ENCODE data around the gene PCGF3.
A peak's percentile ranks its signal among the peaks of the same experiment; 100 is the strongest.
"Not testable (repeated sequence)": the region's sequence is repeated elsewhere in the genome, so short reads cannot be mapped to it uniquely, and the experiment has no call there.

PCGF3 gene

GRCh38 chr4:776743-777441, 71.3 kb downstream of the PCGF3 start:
- Histone ChIP-seq H3K27me3 (ENCODE audit: control insufficient read depth, insufficient read depth, low read length) (no peaks in the 10 kb centered on the region), H3K36me3 (ENCODE audit: control insufficient read depth, insufficient read depth, low read length) (no peaks in the 10 kb centered on the region), H3K4me2 (ENCODE audit: low read length) (no peak overlapping the region), H3K79me2 (peaks cover 61% of the 10 kb centered on the region), H3K9me3 (ENCODE audit: control insufficient read depth, low read length) (no peaks in the 10 kb centered on the region), H3K9ac (no peak overlapping the region), H3K4me1 (peaks cover 5% of the 10 kb centered on the region), H3K27ac (no peak overlapping the region), H2AFZ (no peak overlapping the region), H3K4me3 (ENCODE audit: low read depth, low read length) (no peak overlapping the region)
- TF ChIP-seq CTCF (IDR thresholded peaks at IDR 0.05), result no peak

- Histone ChIP-seq H3K9me3 (ENCODE audit: control insufficient read depth, low read length) (no peaks in the 10 kb centered on the region), H3K9ac (no peak overlapping the region), H3K4me2 (ENCODE audit: low read length) (no peak overlapping the region), H3K36me3 (ENCODE audit: control insufficient read depth, insufficient read depth, low read length) (no peaks in the 10 kb centered on the region), H3K4me3 (ENCODE audit: low read depth, low read length) (no peak overlapping the region), H2AFZ (no peak overlapping the region), H3K4me1 (peaks cover 8% of the 10 kb centered on the region), H3K27ac (no peak overlapping the region), H3K79me2 (peaks cover 61% of the 10 kb centered on the region), H3K27me3 (ENCODE audit: control insufficient read depth, insufficient read depth, low read length) (no peaks in the 10 kb centered on the region)
- no peak for TF ChIP-seq CTCF (IDR thresholded peaks at IDR 0.05)
Observed at GRCh38 chr4:777520-778262, 72.1 kb downstream of the PCGF3 start.

- no peak for TF ChIP-seq CTCF (IDR thresholded peaks at IDR 0.05)
- no peaks in the 10 kb centered on the region for H3K36me3 ChIP-seq (ENCODE audit: control insufficient read depth, insufficient read depth, low read length)
- H3K4me2 ChIP-seq (ENCODE audit: low read length), result no peak overlapping the region
- peaks cover 57% of the 10 kb centered on the region for H3K79me2 ChIP-seq
- H3K9ac ChIP-seq, result no peak overlapping the region
- peaks cover 8% of the 10 kb centered on the region for H3K4me1 ChIP-seq
- H3K9me3 ChIP-seq (ENCODE audit: control insufficient read depth, low read length), result no peaks in the 10 kb centered on the region
- H3K4me3 ChIP-seq (ENCODE audit: low read depth, low read length), result no peak overlapping the region
- H3K27ac ChIP-seq, result no peak overlapping the region
- H3K27me3 ChIP-seq (ENCODE audit: control insufficient read depth, insufficient read depth, low read length), result no peaks in the 10 kb centered on the region
- H2AFZ ChIP-seq, result no peak overlapping the region
Observed at GRCh38 chr4:779555-779954, 73.9 kb downstream of the PCGF3 start.

GRCh38 chr4:780255-780654, 74.6 kb downstream of the PCGF3 start:
- Histone ChIP-seq H3K4me3 (ENCODE audit: low read depth, low read length) (peak overlapping the region; percentile 86), H3K79me2 (peaks cover 50% of the 10 kb centered on the region), H3K9ac (peak overlapping the region; percentile 76), H3K4me2 (ENCODE audit: low read length) (peak overlapping the region; percentile 67)
- H3K4me1 ChIP-seq; H3K9me3 ChIP-seq (ENCODE audit: control insufficient read depth, low read length); H3K27me3 ChIP-seq (ENCODE audit: control insufficient read depth, insufficient read depth, low read length); H3K36me3 ChIP-seq (ENCODE audit: control insufficient read depth, insufficient read depth, low read length); H3K27ac ChIP-seq; H2AFZ ChIP-seq: not testable (repeated sequence)

- no peak for TF ChIP-seq CTCF (IDR thresholded peaks at IDR 0.05)
- H3K4me3 ChIP-seq (ENCODE audit: low read depth, low read length), result peak overlapping the region; percentile 86
- no peaks in the 10 kb centered on the region for H3K36me3 ChIP-seq (ENCODE audit: control insufficient read depth, insufficient read depth, low read length)
- peak overlapping the region; percentile 67 for H3K4me2 ChIP-seq (ENCODE audit: low read length)
- peak overlapping the region; percentile 77 for H2AFZ ChIP-seq
- H3K79me2 ChIP-seq, result peaks cover 43% of the 10 kb centered on the region
- peak overlapping the region; percentile 76 for H3K9ac ChIP-seq
- H3K4me1 ChIP-seq, result peaks cover 8% of the 10 kb centered on the region
- peak overlapping the region; percentile 88 for H3K27ac ChIP-seq
- H3K9me3 ChIP-seq (ENCODE audit: control insufficient read depth, low read length), result no peaks in the 10 kb centered on the region
- H3K27me3 ChIP-seq (ENCODE audit: control insufficient read depth, insufficient read depth, low read length), result no peaks in the 10 kb centered on the region
Observed at GRCh38 chr4:780716-781492, 75.3 kb downstream of the PCGF3 start.
